Measurements from ENCODE around the gene KIAA1328.

- TF ChIP-seq, protein P1, sequence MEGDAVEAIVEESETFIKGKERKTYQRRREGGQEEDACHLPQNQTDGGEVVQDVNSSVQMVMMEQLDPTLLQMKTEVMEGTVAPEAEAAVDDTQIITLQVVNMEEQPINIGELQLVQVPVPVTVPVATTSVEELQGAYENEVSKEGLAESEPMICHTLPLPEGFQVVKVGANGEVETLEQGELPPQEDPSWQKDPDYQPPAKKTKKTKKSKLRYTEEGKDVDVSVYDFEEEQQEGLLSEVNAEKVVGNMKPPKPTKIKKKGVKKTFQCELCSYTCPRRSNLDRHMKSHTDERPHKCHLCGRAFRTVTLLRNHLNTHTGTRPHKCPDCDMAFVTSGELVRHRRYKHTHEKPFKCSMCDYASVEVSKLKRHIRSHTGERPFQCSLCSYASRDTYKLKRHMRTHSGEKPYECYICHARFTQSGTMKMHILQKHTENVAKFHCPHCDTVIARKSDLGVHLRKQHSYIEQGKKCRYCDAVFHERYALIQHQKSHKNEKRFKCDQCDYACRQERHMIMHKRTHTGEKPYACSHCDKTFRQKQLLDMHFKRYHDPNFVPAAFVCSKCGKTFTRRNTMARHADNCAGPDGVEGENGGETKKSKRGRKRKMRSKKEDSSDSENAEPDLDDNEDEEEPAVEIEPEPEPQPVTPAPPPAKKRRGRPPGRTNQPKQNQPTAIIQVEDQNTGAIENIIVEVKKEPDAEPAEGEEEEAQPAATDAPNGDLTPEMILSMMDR (IDR thresholded peaks at IDR 0.05) = no peak
- no peak for TF ChIP-seq EZH2 (IDR thresholded peaks at IDR 0.05)
These were observed 59.9 kb downstream of the KIAA1328 start for GRCh38 chr18:36888778-36889177.

All from neural progenitor cell (in vitro differentiated cells).